GM12891 (cell line): ENCODE measurements around the gene CDKN1C.

Experiments
- PAX5 ChIP-seq: IDR thresholded peaks from 2 replicates; pipeline ENCODE4 v1.6.1; 2011; ENCODE audit warnings: low read length, moderate library complexity, mild to moderate bottlenecking; ENCODE audit not compliant: insufficient read depth, severe bottlenecking
- POLR2A ChIP-seq: IDR thresholded peaks from 2 replicates; pipeline ENCODE4 v1.6.1; 2011; ENCODE audit warnings: low read depth, low read length, control low read depth
- POLR2AphosphoS5 ChIP-seq: IDR thresholded peaks from 2 replicates; pipeline ENCODE4 v1.6.1; 2011; ENCODE audit warnings: low read depth, low read length, control low read depth
- POU2F2 ChIP-seq: IDR thresholded peaks from 2 replicates; pipeline ENCODE4 v1.6.1; 2011; ENCODE audit warnings: low read depth, mild to moderate bottlenecking, control low read depth, low read length, moderate library complexity
- SPI1 ChIP-seq: IDR thresholded peaks from 2 replicates; pipeline ENCODE4 v1.6.1; 2011; ENCODE audit warnings: low read depth, low read length, control low read depth
- TAF1 ChIP-seq: IDR thresholded peaks from 2 replicates; pipeline ENCODE4 v1.6.1; 2011; ENCODE audit warnings: low read depth, low read length, control low read depth

DNA sequence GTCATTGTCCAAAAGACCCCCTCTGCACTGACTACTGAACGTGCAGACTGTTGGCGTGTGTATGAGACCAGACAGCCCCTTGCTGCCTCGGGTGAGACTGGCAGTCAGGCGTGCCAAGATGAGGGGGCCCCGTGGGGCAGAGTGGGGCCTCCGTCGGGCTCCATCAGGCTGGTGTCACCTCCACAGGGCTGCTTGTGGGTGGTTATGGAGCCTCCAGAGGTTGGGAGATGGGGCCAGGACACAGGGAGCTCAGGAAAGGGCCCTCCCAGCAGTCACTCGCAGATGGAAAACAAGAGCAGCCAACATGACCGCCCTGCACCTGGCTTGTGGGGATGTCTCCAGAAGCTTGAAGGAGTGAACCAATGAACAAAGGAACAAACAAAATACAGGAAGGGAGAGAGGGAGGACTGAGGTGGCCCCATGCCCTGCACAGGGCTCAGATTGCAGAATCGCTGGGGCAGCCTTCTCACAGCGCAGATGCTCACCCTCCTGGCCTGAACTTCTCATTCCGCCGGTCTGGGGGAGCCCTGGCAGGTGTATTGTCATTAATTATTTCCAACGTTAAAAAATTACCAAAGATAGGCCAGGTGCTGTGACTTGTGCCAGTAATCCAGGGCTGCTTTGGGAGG, 49.1 kb upstream of the CDKN1C start:
- TF ChIP-seq POLR2A (no peak), TAF1 (no peak), POLR2AphosphoS5 (no peak), SPI1 (no peak), PAX5 (no peak), POU2F2 (no peak)
